ENCODE results near the gene AFMID. TPM values are rescaled to one million over a fixed set of nuclear protein-coding genes. Genes with fewer than 3 reads are reported as not detected.
"Not testable (repeated sequence)": the region's sequence is repeated elsewhere in the genome, so short reads cannot be mapped to it uniquely, and the experiment has no call there.

AFMID gene
- polyA plus RNA-seq, 10 donors: 28.3 to 39.5 (median 32.1) TPM

- DNase-seq: no peak
These were observed 35.6 kb upstream of the AFMID start for GRCh38 chr17:78151514-78152008.

GRCh38 chr17:78154903-78155811 lies 32.0 kb upstream of the AFMID start:
- no peak for DNase-seq

GRCh38 chr17:78159575-78160158 lies 27.5 kb upstream of the AFMID start:
- DNase-seq: no peak

- DNase-seq: no peak
These were observed 23.0 kb upstream of the AFMID start for GRCh38 chr17:78163881-78164747.

- DNase-seq: no peak
These were observed 22.2 kb upstream of the AFMID start for GRCh38 chr17:78164748-78165607.

GRCh38 chr17:78166416-78166815 lies 20.7 kb upstream of the AFMID start:
- DNase-seq: no peak

GRCh38 chr17:78168242-78168902 lies 18.8 kb upstream of the AFMID start, which contains the start of gene SYNGR2:
TSS of gene SYNGR2 (plus strand) at chr17:78168581. CDS start at chr17:78168617, 36 bp downstream.
- peak in 2 of 3 donors; percentile 68 to 83 for DNase-seq

- peak in 1 of 3 donors; percentile 51 for DNase-seq
These were observed 18.0 kb upstream of the AFMID start for GRCh38 chr17:78168903-78169793.

- no peak for DNase-seq
These were observed 16.2 kb upstream of the AFMID start for GRCh38 chr17:78170692-78171590.

- not testable (repeated sequence) for DNase-seq
These were observed 15.4 kb upstream of the AFMID start for GRCh38 chr17:78171591-78172248.

- DNase-seq: peak in 1 of 3 donors; percentile 54
These were observed 14.7 kb upstream of the AFMID start for GRCh38 chr17:78172249-78173051.

GRCh38 chr17:78173097-78173715 lies 14.0 kb upstream of the AFMID start:
- DNase-seq: no peak

GRCh38 chr17:78174346-78174869 lies 12.8 kb upstream of the AFMID start:
- peak in 1 of 3 donors; percentile 65 for DNase-seq

GRCh38 chr17:78174870-78175642 lies 12.1 kb upstream of the AFMID start:
- peak in 1 of 3 donors; percentile 40 for DNase-seq

- DNase-seq: no peak
These were observed 11.6 kb upstream of the AFMID start for GRCh38 chr17:78175643-78175981.

Measured in muscle of back (tissue), 11 donors.